GM12878 (cell line): ENCODE results near the gene SRPRB.

Source experiments
- CHD2 ChIP-seq: IDR thresholded peaks from 2 replicates; pipeline ENCODE4 v1.6.1; 2011; ENCODE audit warnings: low read depth, low read length, improper control_type of control experiment, borderline replicate concordance
- CTCF ChIP-seq, 3 experiments: IDR thresholded peaks in 2 of 3; conservative IDR thresholded peaks in 1 of 3; 2 replicates each; pipeline ENCODE4 v1.5.1; 2011; ENCODE audit warnings: low read depth in 3 of 3, low read length in 3 of 3, mild to moderate bottlenecking in 3 of 3, control low read depth in 2 of 3, moderate library complexity in 2 of 3, inconsistent platforms in 1 of 3, mixed read lengths in 1 of 3; ENCODE audit not compliant: control insufficient read depth in 2 of 3, insufficient read depth in 1 of 3; ENCODE audit errors: extremely low read depth in 1 of 3

DNA sequence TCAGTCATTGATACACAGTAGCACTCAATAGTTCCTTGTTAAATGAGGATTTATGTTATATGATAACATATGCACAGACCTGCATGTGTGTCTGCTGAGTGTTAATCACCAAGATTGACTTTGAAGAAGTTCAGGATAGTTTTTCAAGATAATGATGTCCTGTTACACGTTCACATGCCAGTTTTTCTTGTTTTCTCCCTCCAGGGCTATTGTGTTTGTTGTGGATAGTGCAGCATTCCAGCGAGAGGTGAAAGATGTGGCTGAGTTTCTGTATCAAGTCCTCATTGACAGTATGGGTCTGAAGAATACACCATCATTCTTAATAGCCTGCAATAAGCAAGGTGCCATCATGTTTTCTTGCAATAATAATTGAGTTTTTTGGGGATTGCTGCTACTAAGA is 9.8 kb downstream of the SRPRB start:
- TF ChIP-seq CTCF (IDR thresholded peaks at IDR 0.05 in 2 of 3, conservative IDR thresholded peaks at IDR 0.05 in 1 of 3; ENCODE audit: control insufficient read depth in 2 of 3, extremely low read depth in 1 of 3, insufficient read depth in 1 of 3, low read depth in 3 of 3, low read length in 3 of 3), result no peak
- no peak for TF ChIP-seq CHD2
